Activated naive CD4-positive, alpha-beta T cell treated with anti-CD3 and anti-CD28 coated beads, Interleukin-2, amount 50 U/mL, for 16 hours (primary cell): ENCODE data around the gene NMNAT2.

Experiments used
- DNase-seq: peaks from one replicate; pipeline ENCODE4 v3.0.0-alpha.2; 2020

The NMNAT2 gene

DNA sequence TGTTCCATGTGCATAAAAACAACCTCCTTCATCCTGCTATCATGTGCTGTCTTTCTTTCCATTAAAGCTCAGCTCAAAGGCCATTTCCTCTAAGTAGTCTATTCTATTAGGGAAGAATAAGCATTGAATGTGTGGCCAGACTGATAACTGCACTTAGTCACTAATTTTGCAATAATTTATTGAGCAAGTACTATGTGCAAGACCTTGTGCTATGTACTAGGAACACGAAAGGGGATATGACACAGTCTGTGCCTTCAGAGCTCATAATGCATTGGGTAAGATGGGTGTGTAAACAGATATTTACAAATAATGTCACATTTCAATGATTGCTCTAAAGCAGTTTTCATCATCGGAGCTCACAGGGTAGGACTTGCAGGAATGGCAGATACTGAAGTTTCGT, 54.2 kb downstream of the NMNAT2 start:
- no peak for DNase-seq

DNA sequence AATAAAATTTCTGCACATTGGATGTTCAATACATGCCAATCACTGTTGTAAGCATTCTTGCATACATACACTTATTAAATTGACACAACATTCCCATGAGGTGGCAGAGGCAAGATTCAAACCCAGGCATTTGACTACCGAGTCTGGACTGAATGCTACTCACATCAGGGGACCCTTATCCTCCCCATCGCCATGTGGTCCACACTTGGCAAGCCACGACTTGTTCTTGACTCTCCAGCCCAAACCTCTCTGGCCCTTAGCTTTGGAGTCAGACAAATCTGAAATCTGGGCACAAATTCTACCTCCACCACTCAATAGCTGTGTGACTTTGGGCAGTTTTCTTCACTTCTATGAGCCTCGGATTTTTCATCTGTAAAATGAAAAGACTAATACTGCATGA, 57.1 kb downstream of the NMNAT2 start:
- no peak for DNase-seq

DNA sequence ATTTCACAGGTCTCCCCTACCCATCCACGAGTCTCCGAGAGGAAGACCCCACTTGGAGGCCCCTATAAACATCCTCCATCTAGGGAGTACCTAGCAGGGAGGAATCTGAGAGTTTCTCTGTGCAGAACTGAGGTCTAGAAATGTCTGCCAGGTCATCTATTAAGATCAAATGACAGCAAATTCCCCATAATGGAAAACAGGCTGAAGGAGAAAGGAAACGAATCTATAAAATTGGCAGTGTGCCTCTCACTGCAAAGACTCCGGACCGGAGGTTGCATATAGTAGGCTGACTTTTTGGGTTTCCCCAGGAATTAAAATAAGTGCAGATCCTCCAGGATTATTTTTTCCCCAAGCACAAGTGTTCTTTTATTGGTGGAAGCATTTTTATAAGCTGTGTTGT, 57.7 kb downstream of the NMNAT2 start:
- no peak for DNase-seq

- no peak for DNase-seq
Observed at GRCh38 chr1:183356534-183357182, 61.5 kb downstream of the NMNAT2 start.

- no peak for DNase-seq
Observed at GRCh38 chr1:183355797-183356196, 62.4 kb downstream of the NMNAT2 start.

DNA sequence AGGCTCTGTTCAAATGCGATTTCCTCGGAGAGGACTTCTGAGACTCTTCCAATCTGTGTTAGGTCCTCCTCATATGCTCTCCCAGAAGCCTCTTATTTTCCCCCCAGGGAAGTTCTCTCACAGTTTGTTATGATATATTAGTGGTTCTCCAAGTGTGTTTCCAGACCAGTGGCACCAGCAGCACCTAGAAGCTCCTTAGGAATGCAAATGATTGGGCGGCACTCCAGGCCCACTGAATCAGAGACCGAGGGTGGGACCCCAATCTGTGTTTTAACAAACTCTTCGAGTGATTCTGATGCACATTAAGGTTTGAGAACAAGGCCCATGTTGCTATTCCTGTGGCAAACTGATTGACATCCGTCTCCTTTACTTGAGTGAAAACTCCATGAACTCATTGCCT, 63.0 kb downstream of the NMNAT2 start:
- DNase-seq, result no peak

DNA sequence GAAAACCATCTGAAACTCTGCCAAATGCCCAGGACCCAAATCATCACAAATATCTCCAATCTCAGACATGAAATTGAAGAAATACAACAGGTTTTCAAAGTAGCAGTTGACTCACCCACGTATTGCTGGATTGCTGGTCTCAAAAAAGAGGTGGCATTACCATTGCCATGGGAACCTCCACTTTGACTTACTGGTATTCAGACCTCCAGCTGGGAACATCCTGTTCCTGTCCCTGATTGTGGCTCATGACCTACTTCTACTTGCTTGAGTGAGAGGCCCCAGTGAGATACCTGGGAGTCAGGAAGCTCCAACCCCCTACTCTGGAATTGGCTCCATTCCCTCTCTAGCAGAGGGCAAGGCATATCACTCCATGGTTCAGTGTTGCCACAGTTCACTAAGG, 64.6 kb downstream of the NMNAT2 start:
- DNase-seq, result no peak

GRCh38 chr1:183349201-183349711, 68.9 kb downstream of the NMNAT2 start:
- DNase-seq, result no peak

DNA sequence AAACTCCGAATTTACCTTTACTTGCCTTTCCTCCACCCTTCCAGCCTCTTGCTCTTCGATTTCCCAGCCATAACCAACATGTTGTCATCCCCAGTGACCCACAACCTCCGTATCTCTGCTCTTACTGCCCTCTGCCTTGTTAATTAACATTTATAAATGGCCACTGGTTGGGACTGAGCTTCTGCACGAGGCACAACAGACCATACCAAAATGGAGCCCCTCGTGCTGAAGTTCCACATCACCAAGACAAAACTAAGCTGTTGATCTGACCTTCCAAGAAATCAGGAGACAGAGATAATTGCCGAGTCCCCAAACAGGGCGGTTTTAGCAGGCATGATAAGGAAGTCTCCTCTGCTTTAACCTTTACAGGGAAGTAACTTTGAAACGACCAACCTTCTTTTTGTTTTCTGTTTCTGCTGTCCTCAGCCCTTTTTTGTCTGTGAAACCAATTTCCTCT, 71.9 kb downstream of the NMNAT2 start:
- no peak for DNase-seq

- DNase-seq, result no peak
Observed at GRCh38 chr1:183339556-183340167, 78.5 kb downstream of the NMNAT2 start.

- no peak for DNase-seq
Observed at GRCh38 chr1:183331091-183331742, 87.0 kb downstream of the NMNAT2 start.

- DNase-seq, result no peak
Observed at GRCh38 chr1:183330335-183330734, 87.8 kb downstream of the NMNAT2 start.

- DNase-seq, result no peak
Observed at GRCh38 chr1:183328371-183328770, 89.8 kb downstream of the NMNAT2 start.

- DNase-seq, result no peak
Observed at GRCh38 chr1:183327434-183328290, 90.5 kb downstream of the NMNAT2 start.

- DNase-seq, result no peak
Observed at GRCh38 chr1:183323849-183324683, 94.1 kb downstream of the NMNAT2 start.

DNA sequence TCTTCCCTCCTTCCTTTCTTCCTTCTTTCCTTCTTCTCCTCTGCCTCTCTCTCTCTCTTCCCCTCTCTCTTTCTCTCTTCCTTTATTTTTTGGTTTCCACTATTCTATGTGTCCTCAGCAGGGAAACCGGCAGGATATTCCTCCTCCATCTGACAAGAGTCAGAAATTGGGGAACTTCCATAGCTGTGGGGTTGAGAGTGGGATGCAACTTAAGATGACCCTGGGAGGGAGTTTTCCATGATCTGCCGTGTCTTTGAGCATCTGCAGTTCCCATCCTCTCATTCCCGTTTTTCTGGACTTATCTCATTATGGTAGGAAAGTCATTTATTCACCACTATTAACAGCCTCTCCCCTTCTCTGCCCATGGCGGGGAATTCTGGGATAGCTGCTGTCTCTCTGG, 98.6 kb downstream of the NMNAT2 start:
- DNase-seq, result no peak

- no peak for DNase-seq
Observed at GRCh38 chr1:183319051-183319450, 99.1 kb downstream of the NMNAT2 start.

GRCh38 chr1:183318433-183318832, 99.7 kb downstream of the NMNAT2 start:
- DNase-seq, result no peak

DNA sequence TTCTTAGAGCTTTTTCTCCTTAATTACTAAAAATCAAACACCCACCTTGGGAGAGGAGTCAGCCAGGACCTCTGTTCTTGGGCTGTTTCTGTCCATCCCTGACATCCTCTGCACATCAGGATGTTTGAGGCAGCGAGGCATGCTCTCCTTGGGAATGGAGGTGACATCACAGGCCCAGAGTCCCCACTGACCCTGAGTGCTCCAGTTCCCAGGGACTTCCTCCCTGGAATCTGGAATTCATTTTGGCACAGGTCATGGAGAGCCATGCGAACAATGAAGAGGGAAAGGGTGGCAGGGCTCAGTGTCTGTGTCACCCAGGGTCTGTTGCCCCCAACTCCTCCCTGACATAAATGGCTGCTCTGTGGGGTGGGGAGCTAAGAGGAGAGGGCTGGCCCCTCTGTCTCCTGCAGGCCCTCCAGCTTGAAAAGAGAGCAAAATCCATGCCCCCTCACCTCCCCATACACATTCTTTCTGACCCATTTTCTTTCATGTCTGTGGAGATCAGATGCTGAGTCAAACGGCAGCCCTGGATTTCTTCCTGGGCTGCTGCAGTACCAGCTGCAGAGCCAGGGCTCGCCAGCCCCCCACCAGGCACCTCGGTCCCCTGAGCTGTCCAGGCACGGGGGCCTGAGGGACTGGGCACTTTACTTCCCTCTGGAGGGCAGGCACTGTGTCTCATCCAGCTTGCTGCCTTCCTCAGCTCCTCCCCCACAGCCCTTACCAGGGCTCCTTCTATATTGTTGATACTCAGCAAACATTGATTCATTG, 102.0 kb downstream of the NMNAT2 start:
- no peak for DNase-seq

- no peak for DNase-seq
Observed at GRCh38 chr1:183313063-183313462, 105.1 kb downstream of the NMNAT2 start.

DNA sequence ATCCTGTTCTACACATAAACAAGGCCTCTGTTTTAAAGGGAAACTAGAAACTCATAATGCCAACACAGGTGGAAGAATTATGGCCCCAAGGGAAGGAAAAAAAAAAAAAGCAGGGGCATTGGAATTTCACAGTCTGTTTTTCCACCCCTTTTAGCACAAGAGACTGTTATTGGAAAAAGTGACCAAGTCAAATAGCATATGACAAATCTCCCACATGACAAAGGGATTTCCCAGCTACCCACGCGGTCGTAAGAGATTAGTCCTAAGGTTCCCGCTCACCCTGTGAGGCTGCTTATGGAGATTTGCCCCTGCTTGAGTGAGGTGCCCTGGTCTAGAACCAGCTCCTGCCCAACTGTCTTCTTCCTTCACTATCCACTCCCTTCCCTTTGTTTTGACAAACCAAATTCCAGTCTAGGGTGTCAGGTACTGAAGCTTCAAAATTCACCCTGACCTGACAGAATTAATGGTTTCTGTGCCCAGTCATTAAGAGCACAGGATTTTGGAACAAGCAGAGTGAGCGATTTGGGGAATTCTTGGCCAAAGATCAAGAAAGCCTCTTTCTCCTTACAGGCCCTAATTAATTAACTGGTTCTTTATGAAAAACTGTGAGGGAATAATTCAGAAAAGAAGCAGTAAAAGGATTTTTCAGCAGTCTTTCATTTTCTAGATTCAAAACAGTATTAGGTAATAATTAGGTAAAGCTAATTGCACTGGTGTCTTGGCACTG, 107.3 kb downstream of the NMNAT2 start:
- DNase-seq, result peak; percentile 17
